GM13977 (cell line): ENCODE measurements around the gene MBOAT1.

Experiments used
- DNase-seq: peaks from one replicate; pipeline ENCODE4 v3.0.0; 2012; ENCODE audit warnings: low spot score
- in situ Hi-C: fragments of 300-500 bp; cut with MboI; formaldehyde crosslinking; loops from one replicate; pipeline ENCODE4 v1.12.0; 2022; ENCODE audit warnings: low sequenced_read_pairs, low pct_unique_long_range_greater_than_20kb, mixed read lengths, inconsistent platforms; ENCODE audit not compliant: unreplicated experiment
- TF ChIP-seq, protein P1 (sequence below): IDR thresholded peaks from 2 replicates; pipeline ENCODE4 v1.5.1; 2012; ENCODE audit warnings: mild to moderate bottlenecking, control low read depth; ENCODE audit not compliant: insufficient read depth; ENCODE audit errors: extremely low read depth, missing control alignments

The MBOAT1 gene

DNA sequence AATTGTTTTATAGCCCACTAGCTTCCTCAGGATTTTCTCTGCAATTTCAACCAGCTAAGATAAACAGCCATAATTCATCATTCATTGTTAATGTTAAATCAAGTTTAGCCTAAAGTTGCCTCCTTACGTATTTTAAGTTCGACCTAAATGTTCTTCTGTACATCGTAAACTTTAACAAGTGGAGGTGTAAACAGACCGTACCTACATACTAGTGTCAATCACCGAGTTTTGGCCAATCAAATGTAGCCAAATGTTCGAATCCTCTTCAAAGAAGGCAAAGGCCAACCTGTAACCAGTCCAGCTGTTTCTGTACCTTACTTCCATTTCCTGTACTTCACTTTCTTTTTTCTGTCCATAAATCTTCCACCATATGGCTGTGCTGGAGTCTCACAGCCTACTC, 13.5 kb downstream of the MBOAT1 start:
- TF ChIP-seq, protein P1, sequence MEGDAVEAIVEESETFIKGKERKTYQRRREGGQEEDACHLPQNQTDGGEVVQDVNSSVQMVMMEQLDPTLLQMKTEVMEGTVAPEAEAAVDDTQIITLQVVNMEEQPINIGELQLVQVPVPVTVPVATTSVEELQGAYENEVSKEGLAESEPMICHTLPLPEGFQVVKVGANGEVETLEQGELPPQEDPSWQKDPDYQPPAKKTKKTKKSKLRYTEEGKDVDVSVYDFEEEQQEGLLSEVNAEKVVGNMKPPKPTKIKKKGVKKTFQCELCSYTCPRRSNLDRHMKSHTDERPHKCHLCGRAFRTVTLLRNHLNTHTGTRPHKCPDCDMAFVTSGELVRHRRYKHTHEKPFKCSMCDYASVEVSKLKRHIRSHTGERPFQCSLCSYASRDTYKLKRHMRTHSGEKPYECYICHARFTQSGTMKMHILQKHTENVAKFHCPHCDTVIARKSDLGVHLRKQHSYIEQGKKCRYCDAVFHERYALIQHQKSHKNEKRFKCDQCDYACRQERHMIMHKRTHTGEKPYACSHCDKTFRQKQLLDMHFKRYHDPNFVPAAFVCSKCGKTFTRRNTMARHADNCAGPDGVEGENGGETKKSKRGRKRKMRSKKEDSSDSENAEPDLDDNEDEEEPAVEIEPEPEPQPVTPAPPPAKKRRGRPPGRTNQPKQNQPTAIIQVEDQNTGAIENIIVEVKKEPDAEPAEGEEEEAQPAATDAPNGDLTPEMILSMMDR: no peak
- DNase-seq: no peak
- in situ Hi-C loops: no loop called here

DNA sequence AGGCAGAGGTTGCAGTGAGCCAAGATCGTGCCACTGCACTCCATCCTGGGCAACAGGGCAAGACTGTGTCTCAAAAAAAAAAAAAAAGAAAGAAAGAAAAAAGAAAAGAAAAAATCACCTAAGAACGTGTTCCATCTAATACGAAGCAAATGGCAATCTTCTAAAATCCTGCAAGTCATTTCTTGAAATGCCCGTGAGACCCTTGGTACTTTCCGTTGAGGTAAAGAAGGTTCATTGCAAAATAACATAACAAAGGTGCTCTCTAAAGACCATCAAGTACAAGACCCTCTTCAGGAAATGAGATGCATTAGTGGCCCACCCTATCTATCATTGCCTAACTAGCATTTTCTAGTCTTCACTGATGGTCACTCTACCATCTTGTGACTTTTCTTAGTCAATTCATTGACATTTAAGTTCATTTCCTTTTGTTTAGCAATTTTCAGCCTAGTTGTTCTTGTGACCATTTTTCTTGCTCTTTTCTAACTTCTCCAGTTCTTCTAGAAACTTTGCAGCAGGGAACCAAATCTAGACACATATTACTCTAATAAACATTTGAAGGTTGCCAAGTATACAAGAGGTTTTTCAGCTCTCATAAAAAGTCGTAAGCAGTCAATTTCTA, 14.0 kb downstream of the MBOAT1 start:
- in situ Hi-C loops: no loop called here
- TF ChIP-seq, protein P1: no peak
- DNase-seq: no peak

DNA sequence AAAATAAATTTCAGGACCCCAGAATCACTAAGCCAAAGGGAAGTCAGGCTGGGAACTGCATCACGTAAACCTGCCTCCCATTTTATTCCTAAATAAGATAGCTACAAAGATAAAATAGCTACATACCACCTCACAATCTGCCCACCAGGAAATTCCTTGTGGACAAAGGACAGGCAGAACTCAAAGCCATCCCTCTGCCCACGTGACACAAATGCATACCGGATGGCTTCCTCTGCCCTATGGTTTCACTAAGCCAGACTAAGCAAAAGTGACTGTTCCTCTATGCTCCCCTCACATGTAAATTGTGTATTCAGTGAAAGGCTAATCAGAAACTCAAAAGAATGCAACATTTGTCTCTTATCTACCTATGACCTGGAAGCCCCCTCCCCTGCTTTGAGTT, 15.0 kb downstream of the MBOAT1 start:
- TF ChIP-seq, protein P1: no peak
- in situ Hi-C loops: no loop called here
- no peak for DNase-seq

DNA sequence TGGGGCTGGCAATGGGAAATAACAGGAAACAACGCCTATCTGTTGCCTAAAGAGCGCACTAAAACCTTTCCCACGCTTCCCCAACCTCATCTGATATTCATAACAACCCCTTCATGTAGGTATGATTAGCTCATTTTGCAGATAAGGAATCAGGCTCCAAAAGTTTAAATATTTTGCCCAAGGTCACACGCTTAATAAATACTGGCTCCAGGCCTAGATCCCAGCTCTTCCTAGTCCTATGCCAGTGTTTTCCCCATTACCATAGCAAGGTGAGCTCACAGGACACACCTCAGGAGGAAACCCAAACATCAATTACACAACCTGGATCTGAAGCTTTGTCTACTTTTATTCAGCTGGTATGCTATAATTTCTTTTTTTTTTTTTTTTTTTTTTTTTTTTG, 19.6 kb downstream of the MBOAT1 start:
- TF ChIP-seq, protein P1: no peak
- in situ Hi-C loops: no loop called here
- no peak for DNase-seq

DNA sequence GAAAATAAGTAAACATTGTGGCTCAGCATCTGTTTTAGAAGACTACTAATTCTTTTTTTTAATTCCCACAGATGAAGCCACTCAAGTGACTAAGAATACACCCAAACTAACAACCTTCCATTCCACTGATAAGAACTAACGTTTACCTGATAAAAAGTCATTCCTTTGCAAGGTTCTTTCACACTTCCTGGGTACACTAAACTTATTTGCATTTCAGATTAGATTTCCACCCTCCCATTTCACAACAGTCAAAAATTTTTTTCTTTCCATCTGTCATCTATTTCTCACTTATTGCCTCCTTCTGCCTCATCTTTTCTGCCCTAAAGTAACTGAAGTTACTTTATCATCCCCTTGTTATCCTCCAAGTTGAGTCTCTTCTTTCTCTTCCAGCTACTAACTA, 20.3 kb downstream of the MBOAT1 start:
- TF ChIP-seq, protein P1: no peak
- no peak for DNase-seq
- in situ Hi-C loops: no loop called here

DNA sequence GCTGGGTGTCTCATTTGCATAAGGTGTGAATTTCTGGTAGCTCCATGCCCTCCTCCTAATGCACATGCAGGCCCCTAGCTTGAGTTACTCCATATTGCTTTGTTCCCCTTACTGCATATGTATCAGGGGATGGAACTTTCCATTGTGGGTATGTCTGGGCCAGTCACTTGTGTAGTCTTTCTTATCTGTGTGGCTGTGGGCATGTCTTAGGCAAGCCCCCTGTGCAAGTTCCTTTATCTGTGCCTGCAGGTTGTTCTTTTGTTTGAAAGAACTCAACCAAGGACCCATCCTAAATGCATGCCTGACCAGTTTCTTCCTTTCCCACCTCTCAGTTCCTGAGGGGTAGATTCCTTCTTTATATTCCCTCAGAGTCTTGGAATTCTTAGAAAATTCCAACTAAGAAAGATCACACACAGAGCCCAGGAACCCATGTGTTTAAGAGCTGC, 23.6 kb downstream of the MBOAT1 start:
- DNase-seq: no peak
- in situ Hi-C loops: no loop called here
- TF ChIP-seq, protein P1: no peak
